ENCODE data around the gene RGSL1. TPM values are rescaled to one million over a fixed set of nuclear protein-coding genes. Genes with fewer than 3 reads are reported as not detected.

Gene RGSL1
- total RNA-seq, 4 donors from 2014 or later: 3.6 TPM; not detected in 3

- TF ChIP-seq CTCF (IDR thresholded peaks at IDR 0.05; ENCODE audit: low read depth): no peak
These were observed 45.1 kb downstream of the RGSL1 start for GRCh38 chr1:182495002-182495401.

- no peak for TF ChIP-seq CTCF (IDR thresholded peaks at IDR 0.05; ENCODE audit: low read depth)
These were observed 45.7 kb downstream of the RGSL1 start for GRCh38 chr1:182495693-182496092.

GRCh38 chr1:182507685-182508084 lies 57.7 kb downstream of the RGSL1 start:
- no peak for TF ChIP-seq CTCF (IDR thresholded peaks at IDR 0.05; ENCODE audit: low read depth)

- no peak for TF ChIP-seq CTCF (IDR thresholded peaks at IDR 0.05; ENCODE audit: low read depth)
These were observed 65.6 kb downstream of the RGSL1 start for GRCh38 chr1:182515556-182515955.

GRCh38 chr1:182520736-182521135 lies 70.8 kb downstream of the RGSL1 start:
- no peak for TF ChIP-seq CTCF (IDR thresholded peaks at IDR 0.05; ENCODE audit: low read depth)

GRCh38 chr1:182525342-182525741 lies 75.4 kb downstream of the RGSL1 start:
- no peak for TF ChIP-seq CTCF (IDR thresholded peaks at IDR 0.05; ENCODE audit: low read depth)

- no peak for TF ChIP-seq CTCF (IDR thresholded peaks at IDR 0.05; ENCODE audit: low read depth)
These were observed 77.7 kb downstream of the RGSL1 start for GRCh38 chr1:182527680-182528079.

Data from subcutaneous adipose tissue (tissue), 4 donors.